HEK293T (cell line): ENCODE data around the gene FSTL4.

Experiments
- ARNT ChIP-seq: fragments of 450-650 bp; IDR thresholded peaks from 2 replicates; pipeline ENCODE4 v1.6.1; 2017; ENCODE audit warnings: mild to moderate bottlenecking
- HDGF ChIP-seq: fragments of 450-650 bp; IDR thresholded peaks from 2 replicates; pipeline ENCODE4 v1.6.1; 2017; ENCODE audit warnings: antibody characterized with exemption, borderline replicate concordance

DNA sequence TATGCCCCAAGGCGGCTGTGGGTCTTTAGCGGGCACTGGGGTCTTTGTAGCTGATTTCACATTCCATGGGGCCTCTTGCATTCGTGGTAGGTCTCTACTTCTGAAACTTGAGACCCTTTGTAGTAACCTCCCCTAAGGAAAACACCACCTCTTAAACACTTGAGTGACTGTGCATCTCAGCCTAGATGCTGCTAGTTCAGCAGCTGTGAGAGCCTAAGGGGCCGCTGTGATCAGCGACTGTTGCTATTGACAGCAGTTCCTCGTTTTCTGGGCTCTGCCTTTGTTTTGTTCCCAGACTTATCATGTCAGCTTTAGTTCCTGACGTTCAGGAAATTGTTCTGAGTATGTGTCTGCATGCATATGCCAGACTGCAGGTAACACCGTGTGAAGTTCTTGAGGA, 389.4 kb downstream of the FSTL4 start:
- TF ChIP-seq HDGF = no peak
- TF ChIP-seq ARNT = no peak
